Caco-2 (cell line): ENCODE data around the gene CIC. TPM values are rescaled to one million over a fixed set of nuclear protein-coding genes. Genes with fewer than 3 reads are reported as not detected.

ENCODE experiments used
- BruUV-seq: library from RNA; stranded (reverse); fragments of 400-500 nt; replicated peaks from 2 replicates; lab custom pipeline; 2021; lab: Mats Ljungman, UMichigan
- CTCF ChIA-PET: fragments of 300-600 bp; sonication (Branson Sonifier 250); formaldehyde crosslinking; loops from one replicate; lab custom pipeline; 2022; ENCODE audit warnings: antibody characterized with exemption; lab: Charles Lee
- POLR2A ChIA-PET: fragments of 300-600 bp; sonication (Branson Sonifier 250); formaldehyde crosslinking; loops from one replicate; lab custom pipeline; 2022; ENCODE audit warnings: antibody characterized with exemption; lab: Charles Lee
- DNase-seq, 2 experiments: peaks; one replicate each; pipeline versions ENCODE4 v3.0.0 to v3.0.0-alpha.2; 2020 to 2022
- H3K27me3 ChIP-seq: replicated peaks from 2 replicates; pipeline ENCODE4 v1.6.0; 2011; ENCODE audit warnings: low read length; ENCODE audit not compliant: control insufficient read depth, insufficient read depth
- H3K36me3 ChIP-seq: 2 replicates; pipeline ENCODE4 v1.5.1; 2011; ENCODE audit warnings: low read length; ENCODE audit not compliant: control insufficient read depth, insufficient read depth
- H3K4me1 ChIP-seq: fragments of 250-450 bp; sonication (Bioruptor Pico); 2 replicates; pipeline ENCODE4 v1.5.1; 2020; ENCODE audit warnings: mild to moderate bottlenecking
- H3K4me3 ChIP-seq: 2 replicates; pipeline ENCODE4 v1.5.1; 2011; ENCODE audit warnings: low read depth, mild to moderate bottlenecking, control low read depth, low read length
- H3K9me3 ChIP-seq: fragments of 250-450 bp; sonication (Bioruptor Pico); 2 replicates; pipeline ENCODE4 v1.5.1; 2020; ENCODE audit warnings: mild to moderate bottlenecking, moderate library complexity
- H3K27ac Mint-ChIP-seq: one replicate; pipeline ENCODE4 v1.8.0; 2022; ENCODE audit warnings: mixed read lengths; ENCODE audit not compliant: unreplicated experiment
- H3K27me3 Mint-ChIP-seq: one replicate; pipeline ENCODE4 v1.8.0; 2022; ENCODE audit warnings: mixed read lengths; ENCODE audit not compliant: insufficient read depth, unreplicated experiment
- H3K36me3 Mint-ChIP-seq: one replicate; pipeline ENCODE4 v1.8.0; 2022; ENCODE audit warnings: mild to moderate bottlenecking, mixed read lengths; ENCODE audit not compliant: insufficient read depth, unreplicated experiment
- H3K4me1 Mint-ChIP-seq: one replicate; pipeline ENCODE4 v1.8.0; 2022; ENCODE audit warnings: low read depth, mixed read lengths; ENCODE audit not compliant: unreplicated experiment
- H3K4me3 Mint-ChIP-seq: one replicate; pipeline ENCODE4 v1.8.0; 2022; ENCODE audit warnings: mild to moderate bottlenecking, moderate library complexity, mixed read lengths; ENCODE audit not compliant: unreplicated experiment
- H3K9me3 Mint-ChIP-seq: one replicate; pipeline ENCODE4 v1.8.0; 2022; ENCODE audit warnings: mixed read lengths; ENCODE audit not compliant: unreplicated experiment
- CTCF ChIP-seq, 2 experiments: fragments of 200-600 bp in 1 of 2; IDR thresholded peaks; 1 replicate in 1 of 2; 2 replicates in 1 of 2; pipeline versions ENCODE4 v1.5.1 to v1.8.0; 2011 to 2022; ENCODE audit warnings: antibody characterized with exemption in 1 of 2, control low read depth in 1 of 2, inconsistent platforms in 1 of 2, low read depth in 1 of 2, low read length in 1 of 2, mild to moderate bottlenecking in 1 of 2, moderate library complexity in 1 of 2; ENCODE audit not compliant: insufficient read depth in 1 of 2, severe bottlenecking in 1 of 2, unreplicated experiment in 1 of 2
- intact Hi-C: fragments of 100-400 bp; cut with micrococcal nuclease; formaldehyde crosslinking; loops from one replicate; pipeline ENCODE4 v1.10.0; 2022; ENCODE audit not compliant: unreplicated experiment
- total RNA-seq: library from RNA; stranded (reverse); gene quantifications from 2 replicates; pipeline ENCODE4 v1.2.3, GENCODE V29; 2022

CIC gene
- total RNA-seq, 1 experiment from 2014 or later: 47.8 TPM

GRCh38 chr19:42343344-42344110, 74.5 kb downstream of the CIC start:
- ChIA-PET POLR2A (no interaction called here), CTCF (no interaction called here)
- peaks cover 1% of the 10 kb centered on the region for H3K36me3 ChIP-seq
- H3K36me3 Mint-ChIP-seq: peaks cover 9% of the 10 kb centered on the region
- H3K9me3 ChIP-seq: no peaks in the 10 kb centered on the region
- no peaks in the 10 kb centered on the region for H3K4me1 Mint-ChIP-seq
- H3K9me3 Mint-ChIP-seq: no peaks in the 10 kb centered on the region
- peak; percentile 20 to 25 for TF ChIP-seq CTCF (IDR thresholded peaks at IDR 0.05; ENCODE audit: insufficient read depth in 1 of 2, low read depth in 1 of 2, low read length in 1 of 2, severe bottlenecking in 1 of 2, unreplicated experiment in 1 of 2)
- BruUV-seq: no TSS peak
- H3K4me1 ChIP-seq: no peaks in the 10 kb centered on the region
- H3K27ac Mint-ChIP-seq: no peak overlapping the region
- no peak for DNase-seq
- no peak overlapping the region for H3K4me3 ChIP-seq
- intact Hi-C loops: no loop called here
- no peaks in the 10 kb centered on the region for H3K27me3 Mint-ChIP-seq
- no peaks in the 10 kb centered on the region for H3K27me3 ChIP-seq
- H3K4me3 Mint-ChIP-seq: no peak overlapping the region

GRCh38 chr19:42344336-42344893, 75.4 kb downstream of the CIC start:
- CTCF ChIA-PET: interaction anchor here (0.6 kb wide), 1 partner anchor 16 kb away, joined by 5 read pairs; no protein-coding TSS in a partner anchor
- no peak overlapping the region for H3K4me3 ChIP-seq
- no TSS peak for BruUV-seq
- no peak overlapping the region for H3K27ac Mint-ChIP-seq
- H3K4me3 Mint-ChIP-seq: no peak overlapping the region
- H3K4me1 Mint-ChIP-seq: no peaks in the 10 kb centered on the region
- intact Hi-C loops: no loop called here
- H3K4me1 ChIP-seq: no peaks in the 10 kb centered on the region
- POLR2A ChIA-PET: no interaction called here
- H3K36me3 ChIP-seq: peaks cover 1% of the 10 kb centered on the region
- H3K27me3 Mint-ChIP-seq: no peaks in the 10 kb centered on the region
- H3K36me3 Mint-ChIP-seq: peaks cover 14% of the 10 kb centered on the region
- no peak for TF ChIP-seq CTCF (IDR thresholded peaks at IDR 0.05; ENCODE audit: insufficient read depth in 1 of 2, low read depth in 1 of 2, low read length in 1 of 2, severe bottlenecking in 1 of 2, unreplicated experiment in 1 of 2)
- no peaks in the 10 kb centered on the region for H3K27me3 ChIP-seq
- no peak for DNase-seq
- H3K9me3 Mint-ChIP-seq: no peaks in the 10 kb centered on the region
- no peaks in the 10 kb centered on the region for H3K9me3 ChIP-seq

Other genes starting within 250 kb of the CIC start
- gene GRIK5, start 199.0 kb upstream of the CIC start, total RNA-seq: 0.30 and 0.48 TPM in 2 replicates
- gene ZNF574, start 193.1 kb upstream of the CIC start, total RNA-seq: 22.4 and 22.7 TPM in 2 replicates
- gene POU2F2, start 136.8 kb upstream of the CIC start, total RNA-seq: 0.95 and 1.5 TPM in 2 replicates
- gene DEDD2, start 51.6 kb upstream of the CIC start, total RNA-seq: 31.2 and 31.4 TPM in 2 replicates
- gene ZNF526, start 48.9 kb upstream of the CIC start, total RNA-seq: 19.4 and 22.6 TPM in 2 replicates
- gene GSK3A, start 26.6 kb upstream of the CIC start, total RNA-seq: 59.6 and 60.2 TPM in 2 replicates
- gene ERF, start 14.1 kb upstream of the CIC start, total RNA-seq: 134 and 149 TPM in 2 replicates
- gene PRR19, start 32.9 kb downstream of the CIC start, total RNA-seq: 2.8 and 2.9 TPM in 2 replicates
- 94.0 and 103 TPM in 2 replicates for gene PAFAH1B3, start 33.4 kb downstream of the CIC start, total RNA-seq
- 2.2 and 2.5 TPM in 2 replicates for gene TMEM145, start 44.1 kb downstream of the CIC start, total RNA-seq
- 17.9 and 19.3 TPM in 2 replicates for gene MEGF8, start 56.4 kb downstream of the CIC start, total RNA-seq
- 4.1 and 5.3 TPM in 2 replicates for gene CNFN, start 121.0 kb downstream of the CIC start, total RNA-seq
- 20.0 and 21.7 TPM in 2 replicates for gene LIPE, start 158.1 kb downstream of the CIC start, total RNA-seq
- 1.1 and 1.3 TPM in 2 replicates for gene CXCL17, start 173.7 kb downstream of the CIC start, total RNA-seq